ENCODE data around the gene EDARADD.
A peak's percentile ranks its signal among the peaks of the same experiment; 100 is the strongest.

Gene EDARADD

GRCh38 chr1:236419502-236419901 is 25.4 kb downstream of the EDARADD start:
- no peak for FAIRE-seq
- TF ChIP-seq POLR2A (IDR thresholded peaks at IDR 0.05; ENCODE audit: low read depth, low read length) (no peak), POLR2AphosphoS5 (IDR thresholded peaks at IDR 0.05; ENCODE audit: low read depth, low read length) (no peak), TAF1 (IDR thresholded peaks at IDR 0.05; ENCODE audit: borderline replicate concordance, low read depth, low read length) (no peak)
- DNase-seq (ENCODE audit: insufficient read length): no peak

DNA sequence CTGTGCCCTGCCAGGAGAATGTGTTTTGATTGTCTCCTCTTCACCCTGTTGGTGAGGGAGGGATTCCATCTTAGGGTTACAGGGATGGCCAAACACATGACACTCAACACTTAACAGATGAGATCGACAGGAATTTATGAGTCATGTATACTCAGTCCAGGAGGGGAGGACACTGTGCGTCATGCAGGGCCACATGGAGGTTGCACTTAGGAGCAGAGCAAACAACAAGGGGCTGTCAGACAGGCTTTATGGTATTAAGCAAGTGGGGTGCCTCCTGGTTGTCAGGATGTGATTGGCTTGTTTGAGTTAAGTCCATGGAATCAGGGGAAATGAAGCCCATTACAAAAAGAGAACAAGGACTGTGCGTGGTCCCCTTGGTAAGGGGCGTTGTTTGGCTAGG is 26.9 kb downstream of the EDARADD start:
- no peak for TF ChIP-seq TAF1 (IDR thresholded peaks at IDR 0.05; ENCODE audit: borderline replicate concordance, low read depth, low read length)
- no peak for TF ChIP-seq POLR2AphosphoS5 (IDR thresholded peaks at IDR 0.05; ENCODE audit: low read depth, low read length)
- TF ChIP-seq POLR2A (IDR thresholded peaks at IDR 0.05; ENCODE audit: low read depth, low read length): no peak
- DNase-seq (ENCODE audit: insufficient read length): no peak
- FAIRE-seq: no peak

DNA sequence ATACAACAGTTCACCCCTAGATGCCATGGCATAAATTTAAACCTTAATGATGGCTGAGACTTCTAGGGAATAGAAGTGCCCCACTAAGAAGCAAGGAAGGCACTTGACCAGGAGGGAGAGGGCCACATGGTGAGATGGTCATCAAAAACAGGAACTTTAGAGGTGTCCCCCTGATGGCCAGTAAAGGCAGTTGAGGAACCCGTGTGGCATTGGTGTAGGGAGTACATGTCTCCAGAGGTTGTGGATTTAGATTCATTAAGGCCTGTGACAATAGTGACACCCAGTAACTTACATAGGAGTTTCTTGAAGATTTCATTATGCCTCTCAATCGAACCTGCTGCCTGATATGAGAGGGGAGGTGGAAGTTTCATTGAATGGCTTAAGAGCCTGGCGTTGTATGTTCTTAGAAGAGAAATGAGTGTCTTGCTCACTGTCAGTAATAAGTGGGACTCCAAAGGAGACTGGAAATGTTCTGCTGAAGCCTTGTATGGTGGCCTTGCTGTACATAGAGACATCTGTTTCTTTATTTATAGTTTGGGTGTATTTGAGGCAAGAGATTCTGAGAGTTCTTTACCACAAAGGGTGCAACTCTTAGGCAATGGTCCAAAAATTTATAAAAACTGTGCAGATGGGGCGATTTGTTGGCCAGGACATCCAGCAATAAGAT is 27.9 kb downstream of the EDARADD start:
- no peak for TF ChIP-seq POLR2A (IDR thresholded peaks at IDR 0.05; ENCODE audit: low read depth, low read length)
- no peak for TF ChIP-seq TAF1 (IDR thresholded peaks at IDR 0.05; ENCODE audit: borderline replicate concordance, low read depth, low read length)
- no peak for TF ChIP-seq POLR2AphosphoS5 (IDR thresholded peaks at IDR 0.05; ENCODE audit: low read depth, low read length)
- DNase-seq (ENCODE audit: insufficient read length): no peak
- no peak for FAIRE-seq

DNA sequence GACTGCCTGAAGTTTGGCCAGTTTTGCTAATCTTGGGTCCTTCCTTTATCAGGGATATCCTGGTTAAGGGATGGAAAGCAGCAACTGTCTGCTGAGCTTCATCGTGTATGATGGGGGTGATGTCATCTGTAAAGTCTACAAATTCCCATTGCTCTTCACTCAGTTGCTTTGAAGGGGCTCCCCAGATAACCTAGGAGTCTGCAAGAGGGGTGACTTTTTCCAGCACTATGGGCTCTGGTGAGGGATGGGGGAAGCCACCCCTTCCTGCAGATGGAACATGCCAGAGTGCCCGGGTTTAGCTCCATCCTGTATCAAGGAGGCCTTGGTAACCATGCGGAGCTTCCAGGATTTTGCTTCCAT is 28.4 kb downstream of the EDARADD start:
- TF ChIP-seq TAF1 (IDR thresholded peaks at IDR 0.05; ENCODE audit: borderline replicate concordance, low read depth, low read length): no peak
- FAIRE-seq (no peak), DNase-seq (ENCODE audit: insufficient read length) (no peak)

- peak; percentile 57 for DNase-seq (ENCODE audit: insufficient read length)
- FAIRE-seq: peak; percentile 93
Observed at GRCh38 chr1:236425031-236425663, 31.1 kb downstream of the EDARADD start.

GRCh38 chr1:236426215-236426614 is 32.1 kb downstream of the EDARADD start:
- TF ChIP-seq POLR2AphosphoS5 (IDR thresholded peaks at IDR 0.05; ENCODE audit: low read depth, low read length) (no peak), TAF1 (IDR thresholded peaks at IDR 0.05; ENCODE audit: borderline replicate concordance, low read depth, low read length) (no peak)
- FAIRE-seq (no peak), DNase-seq (ENCODE audit: insufficient read length) (no peak)

More at GRCh38 chr1:236425031-236425663, 31.1 kb downstream of the EDARADD start:
- no peak for TF ChIP-seq POLR2AphosphoS5 (IDR thresholded peaks at IDR 0.05; ENCODE audit: low read depth, low read length)
- no peak for TF ChIP-seq TAF1 (IDR thresholded peaks at IDR 0.05; ENCODE audit: borderline replicate concordance, low read depth, low read length)
- TF ChIP-seq POLR2A (IDR thresholded peaks at IDR 0.05; ENCODE audit: low read depth, low read length): no peak

GRCh38 chr1:236429715-236430274 is 35.7 kb downstream of the EDARADD start:
- TF ChIP-seq POLR2AphosphoS5 (IDR thresholded peaks at IDR 0.05; ENCODE audit: low read depth, low read length): no peak
- TF ChIP-seq TAF1 (IDR thresholded peaks at IDR 0.05; ENCODE audit: borderline replicate concordance, low read depth, low read length): no peak
- no peak for TF ChIP-seq POLR2A (IDR thresholded peaks at IDR 0.05; ENCODE audit: low read depth, low read length)
- FAIRE-seq: no peak
- no peak for DNase-seq (ENCODE audit: insufficient read length)

DNA sequence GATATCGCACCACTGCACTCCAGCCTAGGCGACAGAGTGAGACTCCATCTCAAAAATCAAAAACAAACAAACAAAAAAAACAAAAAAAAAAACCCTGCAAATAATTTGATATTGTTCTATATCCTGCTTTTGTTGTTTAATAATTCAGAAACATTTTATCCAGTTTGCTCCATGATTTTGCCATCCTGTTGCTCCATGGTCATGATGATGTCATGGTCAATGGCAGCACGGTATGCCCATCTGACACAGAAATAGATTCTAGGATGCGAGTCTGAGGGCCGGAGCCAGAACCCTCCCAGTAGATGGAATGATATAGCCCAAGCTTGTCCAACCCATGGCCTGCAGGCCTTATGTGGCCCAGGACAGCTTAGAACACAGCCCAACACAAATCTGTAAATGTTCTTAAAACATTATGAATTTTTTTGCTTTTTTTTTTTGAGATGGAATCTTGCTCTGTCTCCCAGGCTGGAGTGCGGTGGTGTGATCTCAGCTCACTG is 39.8 kb downstream of the EDARADD start:
- no peak for FAIRE-seq
- DNase-seq (ENCODE audit: insufficient read length): no peak
- TF ChIP-seq POLR2AphosphoS5 (IDR thresholded peaks at IDR 0.05; ENCODE audit: low read depth, low read length) (no peak), POLR2A (IDR thresholded peaks at IDR 0.05; ENCODE audit: low read depth, low read length) (no peak), TAF1 (IDR thresholded peaks at IDR 0.05; ENCODE audit: borderline replicate concordance, low read depth, low read length) (no peak)

- FAIRE-seq: no peak
- no peak for TF ChIP-seq POLR2AphosphoS5 (IDR thresholded peaks at IDR 0.05; ENCODE audit: low read depth, low read length)
- TF ChIP-seq TAF1 (IDR thresholded peaks at IDR 0.05; ENCODE audit: borderline replicate concordance, low read depth, low read length): no peak
- TF ChIP-seq POLR2A (IDR thresholded peaks at IDR 0.05; ENCODE audit: low read depth, low read length): no peak
Observed at GRCh38 chr1:236438614-236439013, 44.5 kb downstream of the EDARADD start.

DNA sequence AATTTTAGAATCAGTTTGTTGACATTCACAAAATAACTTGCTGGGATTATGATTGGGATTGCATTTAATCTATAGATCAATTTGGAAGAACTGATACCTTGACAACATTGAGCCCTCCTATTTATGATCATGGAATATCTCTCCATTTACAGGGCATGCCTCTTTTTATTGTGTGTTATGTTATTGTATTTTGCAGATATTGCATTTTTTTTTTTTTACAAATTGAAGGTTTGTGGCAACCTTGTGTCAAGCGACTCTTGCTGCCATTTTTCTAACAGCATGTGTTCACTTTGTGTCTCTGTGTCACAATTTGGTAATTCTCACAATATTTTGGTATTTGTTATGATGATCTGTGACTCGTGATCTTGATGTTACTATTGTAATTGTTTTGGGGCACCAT is 46.3 kb downstream of the EDARADD start:
- no peak for DNase-seq (ENCODE audit: insufficient read length)
- TF ChIP-seq POLR2AphosphoS5 (IDR thresholded peaks at IDR 0.05; ENCODE audit: low read depth, low read length) (no peak), POLR2A (IDR thresholded peaks at IDR 0.05; ENCODE audit: low read depth, low read length) (no peak), TAF1 (IDR thresholded peaks at IDR 0.05; ENCODE audit: borderline replicate concordance, low read depth, low read length) (no peak)
- peak; percentile 57 for FAIRE-seq

More at GRCh38 chr1:236438614-236439013, 44.5 kb downstream of the EDARADD start:
- DNase-seq (ENCODE audit: insufficient read length): no peak

DNA sequence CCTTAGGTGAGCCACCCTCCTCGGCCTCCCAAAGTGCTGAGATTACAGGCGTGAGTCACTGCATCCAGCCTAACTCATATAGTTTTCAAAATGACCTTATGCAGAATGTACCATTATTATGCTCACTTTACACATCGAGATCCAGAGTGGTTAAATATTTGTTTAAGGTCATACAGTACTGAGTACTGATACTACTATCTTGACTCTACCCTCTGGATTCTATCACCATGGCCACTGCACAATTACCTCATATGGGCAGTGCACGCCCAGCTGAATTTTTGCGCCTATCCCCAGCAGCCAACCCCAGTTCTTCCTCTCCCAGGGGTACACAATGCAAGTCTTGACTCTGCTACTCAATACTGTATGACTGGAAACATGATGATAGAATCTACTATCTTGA is 56.7 kb downstream of the EDARADD start:
- FAIRE-seq (no peak), DNase-seq (ENCODE audit: insufficient read length) (no peak)
- TF ChIP-seq TAF1 (IDR thresholded peaks at IDR 0.05; ENCODE audit: borderline replicate concordance, low read depth, low read length): no peak

GRCh38 chr1:236451796-236452373 is 57.8 kb downstream of the EDARADD start:
- FAIRE-seq (no peak), DNase-seq (ENCODE audit: insufficient read length) (peak; percentile 24)
- TF ChIP-seq TAF1 (IDR thresholded peaks at IDR 0.05; ENCODE audit: borderline replicate concordance, low read depth, low read length): no peak
- TF ChIP-seq POLR2AphosphoS5 (IDR thresholded peaks at IDR 0.05; ENCODE audit: low read depth, low read length): no peak
- no peak for TF ChIP-seq POLR2A (IDR thresholded peaks at IDR 0.05; ENCODE audit: low read depth, low read length)

Data from GM12892 (cell line).